ENCODE data around the gene ANKUB1. TPM values are rescaled to one million over a fixed set of nuclear protein-coding genes. Genes with fewer than 3 reads are reported as not detected.
"Not testable (repeated sequence)": the region's sequence is repeated elsewhere in the genome, so short reads cannot be mapped to it uniquely, and the experiment has no call there.

ANKUB1 gene
- total RNA-seq, 3 donors from 2014 or later (not counting 1 experiment from before 2014, with no cell fraction given): not detected

GRCh38 chr3:149833241-149833640 lies 40.9 kb upstream of the ANKUB1 start:
- peaks cover 40 to 47% of the 10 kb centered on the region in 2 donors for H3K4me1 Mint-ChIP-seq
- intact Hi-C loops (cut with micrococcal nuclease): no loop called here
- peaks cover 13% of the 10 kb centered on the region for H3K36me3 Mint-ChIP-seq

GRCh38 chr3:149832086-149832485 lies 39.7 kb upstream of the ANKUB1 start:
- Mint-ChIP-seq H3K36me3 (peaks cover 13% of the 10 kb centered on the region), H3K27ac (no peak overlapping the region), H3K9me3 (peaks cover 0 to 4% of the 10 kb centered on the region in 2 donors), H3K4me1 (peaks cover 34 to 38% of the 10 kb centered on the region in 2 donors), H3K27me3 (ENCODE audit: low read depth in 2 of 2) (no peaks in the 10 kb centered on the region), H3K4me3 (no peak overlapping the region)
- intact Hi-C loops (cut with micrococcal nuclease): no loop called here
- no peaks in the 10 kb centered on the region for H3K4me1 ChIP-seq (ENCODE audit: control insufficient read depth, insufficient read depth, low read length)
- no peaks in the 10 kb centered on the region for H3K27me3 ChIP-seq (ENCODE audit: control insufficient read depth, insufficient read depth, low read length)
- TF ChIP-seq CTCF (IDR thresholded peaks at IDR 0.05): no peak
- ATAC-seq (no peak), DNase-seq (no peak)
- H3K36me3 ChIP-seq (ENCODE audit: control insufficient read depth, insufficient read depth, low read length): no peaks in the 10 kb centered on the region
- no peak overlapping the region for H3K4me3 ChIP-seq (ENCODE audit: low read length)
- peaks cover 15% of the 10 kb centered on the region for H3K9me3 ChIP-seq (ENCODE audit: control insufficient read depth, insufficient read depth, low read length)
- 95% methylated on average over 1 of the region's 1 CpG for WGBS (ENCODE audit: insufficient coverage)
- H3K27ac ChIP-seq (ENCODE audit: low read length): no peak overlapping the region

More at GRCh38 chr3:149833241-149833640, 40.9 kb upstream of the ANKUB1 start:
- DNase-seq (no peak), ATAC-seq (no peak)
- Histone ChIP-seq H3K9me3 (ENCODE audit: control insufficient read depth, insufficient read depth, low read length) (peaks cover 19% of the 10 kb centered on the region), H3K36me3 (ENCODE audit: control insufficient read depth, insufficient read depth, low read length) (no peaks in the 10 kb centered on the region), H3K4me1 (ENCODE audit: control insufficient read depth, insufficient read depth, low read length) (no peaks in the 10 kb centered on the region), H3K27me3 (ENCODE audit: control insufficient read depth, insufficient read depth, low read length) (no peaks in the 10 kb centered on the region), H3K27ac (ENCODE audit: low read length) (no peak overlapping the region), H3K4me3 (ENCODE audit: low read length) (no peak overlapping the region)
- peaks cover 0 to 4% of the 10 kb centered on the region in 2 donors for H3K9me3 Mint-ChIP-seq
- H3K27ac Mint-ChIP-seq: no peak overlapping the region
- no peaks in the 10 kb centered on the region for H3K27me3 Mint-ChIP-seq (ENCODE audit: low read depth in 2 of 2)
- H3K4me3 Mint-ChIP-seq: no peak overlapping the region
- 91% methylated on average over 1 of the region's 2 CpGs for WGBS (ENCODE audit: insufficient coverage)
- TF ChIP-seq CTCF (IDR thresholded peaks at IDR 0.05): no peak

- no peaks in the 10 kb centered on the region for H3K27me3 ChIP-seq (ENCODE audit: control insufficient read depth, insufficient read depth, low read length)
- H3K4me1 ChIP-seq (ENCODE audit: control insufficient read depth, insufficient read depth, low read length): no peaks in the 10 kb centered on the region
- no peak overlapping the region for H3K27ac Mint-ChIP-seq
- H3K4me3 ChIP-seq (ENCODE audit: low read length): no peak overlapping the region
- H3K27ac ChIP-seq (ENCODE audit: low read length): no peak overlapping the region
- peaks cover 0 to 4% of the 10 kb centered on the region in 2 donors for H3K9me3 Mint-ChIP-seq
- no peak overlapping the region for H3K4me3 Mint-ChIP-seq
- 96% methylated on average over 4 of the region's 4 CpGs for WGBS (ENCODE audit: insufficient coverage)
- H3K4me1 Mint-ChIP-seq: peaks cover 29 to 33% of the 10 kb centered on the region in 2 donors
- H3K27me3 Mint-ChIP-seq (ENCODE audit: low read depth in 2 of 2): no peaks in the 10 kb centered on the region
- H3K9me3 ChIP-seq (ENCODE audit: control insufficient read depth, insufficient read depth, low read length): peaks cover 15% of the 10 kb centered on the region
- ATAC-seq (no peak), DNase-seq (no peak)
- peaks cover 13% of the 10 kb centered on the region for H3K36me3 Mint-ChIP-seq
- TF ChIP-seq CTCF (IDR thresholded peaks at IDR 0.05): no peak
- no peaks in the 10 kb centered on the region for H3K36me3 ChIP-seq (ENCODE audit: control insufficient read depth, insufficient read depth, low read length)
- intact Hi-C loops (cut with micrococcal nuclease): no loop called here
These were observed 39.0 kb upstream of the ANKUB1 start for GRCh38 chr3:149831321-149831720.

GRCh38 chr3:149830902-149831301 lies 38.5 kb upstream of the ANKUB1 start:
- TF ChIP-seq CTCF (IDR thresholded peaks at IDR 0.05): no peak
- intact Hi-C loops (cut with micrococcal nuclease): no loop called here
- no peak overlapping the region for H3K4me3 ChIP-seq (ENCODE audit: low read length)
- peaks cover 15% of the 10 kb centered on the region for H3K9me3 ChIP-seq (ENCODE audit: control insufficient read depth, insufficient read depth, low read length)
- H3K27ac Mint-ChIP-seq: no peak overlapping the region
- H3K27ac ChIP-seq (ENCODE audit: low read length): no peak overlapping the region
- H3K4me1 Mint-ChIP-seq: peaks cover 29 to 34% of the 10 kb centered on the region in 2 donors
- no peaks in the 10 kb centered on the region for H3K27me3 Mint-ChIP-seq (ENCODE audit: low read depth in 2 of 2)
- H3K27me3 ChIP-seq (ENCODE audit: control insufficient read depth, insufficient read depth, low read length): no peaks in the 10 kb centered on the region
- peaks cover 13% of the 10 kb centered on the region for H3K36me3 Mint-ChIP-seq
- no peaks in the 10 kb centered on the region for H3K36me3 ChIP-seq (ENCODE audit: control insufficient read depth, insufficient read depth, low read length)
- 92% methylated on average over 2 of the region's 2 CpGs for WGBS (ENCODE audit: insufficient coverage)
- peaks cover 0 to 4% of the 10 kb centered on the region in 2 donors for H3K9me3 Mint-ChIP-seq
- no peak for ATAC-seq
- no peak for DNase-seq
- no peaks in the 10 kb centered on the region for H3K4me1 ChIP-seq (ENCODE audit: control insufficient read depth, insufficient read depth, low read length)
- no peak overlapping the region for H3K4me3 Mint-ChIP-seq

GRCh38 chr3:149829631-149830030 lies 37.3 kb upstream of the ANKUB1 start:
- H3K4me3 ChIP-seq (ENCODE audit: low read length); H3K4me3 Mint-ChIP-seq; H3K36me3 ChIP-seq (ENCODE audit: control insufficient read depth, insufficient read depth, low read length); H3K9me3 Mint-ChIP-seq; DNase-seq; H3K27me3 Mint-ChIP-seq (ENCODE audit: low read depth in 2 of 2); H3K27me3 ChIP-seq (ENCODE audit: control insufficient read depth, insufficient read depth, low read length); H3K4me1 ChIP-seq (ENCODE audit: control insufficient read depth, insufficient read depth, low read length); H3K27ac ChIP-seq (ENCODE audit: low read length); ATAC-seq; H3K27ac Mint-ChIP-seq; intact Hi-C loops (cut with micrococcal nuclease): not testable (repeated sequence)
- H3K4me1 Mint-ChIP-seq: peaks cover 20 to 35% of the 10 kb centered on the region in 2 donors
- H3K9me3 ChIP-seq (ENCODE audit: control insufficient read depth, insufficient read depth, low read length): peaks cover 15% of the 10 kb centered on the region
- WGBS (ENCODE audit: insufficient coverage): 94% methylated on average over 2 of the region's 4 CpGs
- peaks cover 11% of the 10 kb centered on the region for H3K36me3 Mint-ChIP-seq
